Fibroblast of lung (primary cell): ENCODE measurements around the gene LCLAT1. TPM values are rescaled to one million over a fixed set of nuclear protein-coding genes. Genes with fewer than 3 reads are reported as not detected.

Experiments
- DNase-seq, 2 donors: peaks; one replicate each; pipeline versions ENCODE4 v3.0.0 to v3.0.0-alpha.2; 2010; ENCODE audit warnings: low read depth in 2 of 2
- H2AFZ ChIP-seq: 2 replicates; pipeline ENCODE4 v1.5.1; 2012; ENCODE audit warnings: low read length, control low read depth, inconsistent platforms
- H3K27ac ChIP-seq: 2 replicates; pipeline ENCODE4 v1.5.1; 2011; ENCODE audit warnings: low read length, control low read depth; ENCODE audit not compliant: insufficient read depth
- H3K27me3 ChIP-seq: 2 replicates; pipeline ENCODE4 v1.5.1; 2011; ENCODE audit warnings: mild to moderate bottlenecking, low read length; ENCODE audit not compliant: control insufficient read depth, insufficient read depth
- H3K36me3 ChIP-seq: 2 replicates; pipeline ENCODE4 v1.5.1; 2011; ENCODE audit warnings: low read length; ENCODE audit not compliant: control insufficient read depth, insufficient read depth
- H3K4me1 ChIP-seq: 2 replicates; pipeline ENCODE4 v1.5.1; 2011; ENCODE audit warnings: low read length; ENCODE audit not compliant: control insufficient read depth, insufficient read depth; ENCODE audit errors: extremely low read depth
- H3K4me2 ChIP-seq: 2 replicates; pipeline ENCODE4 v1.5.1; 2011; ENCODE audit warnings: low read length, control low read depth; ENCODE audit not compliant: insufficient read depth; ENCODE audit errors: extremely low read depth
- H3K4me3 ChIP-seq, 4 experiments: fragments of 200-600 bp in 1 of 4; sonication (generic) in 1 of 4; replicated peaks in 1 of 4; 2 replicates each; pipeline ENCODE4 v1.5.1; 2011 to 2016; ENCODE audit warnings: low read length in 4 of 4, low read depth in 3 of 4, mild to moderate bottlenecking in 3 of 4, control low read depth in 2 of 4, inconsistent platforms in 1 of 4, mixed read lengths in 1 of 4; ENCODE audit not compliant: insufficient read depth in 1 of 4; ENCODE audit errors: control extremely low read depth in 1 of 4
- H3K79me2 ChIP-seq: 2 replicates; pipeline ENCODE4 v1.5.1; 2012; ENCODE audit warnings: mild to moderate bottlenecking, low read length, inconsistent platforms; ENCODE audit not compliant: control insufficient read depth, insufficient read depth
- H3K9ac ChIP-seq: 2 replicates; pipeline ENCODE4 v1.5.1; 2011; ENCODE audit warnings: mild to moderate bottlenecking, low read length, control low read depth; ENCODE audit not compliant: insufficient read depth
- H3K9me3 ChIP-seq: 2 replicates; pipeline ENCODE4 v1.5.1; 2012; ENCODE audit warnings: low read depth, low read length; ENCODE audit not compliant: control insufficient read depth, insufficient read depth
- H4K20me1 ChIP-seq: 2 replicates; pipeline ENCODE4 v1.5.1; 2011; ENCODE audit warnings: low read length; ENCODE audit not compliant: control insufficient read depth, insufficient read depth; ENCODE audit errors: extremely low read depth
- EZH2 ChIP-seq: IDR thresholded peaks from 2 replicates; pipeline ENCODE4 v1.5.1; 2012; ENCODE audit warnings: low read length, control low read depth, mild to moderate bottlenecking; ENCODE audit errors: missing control alignments
- polyA plus RNA-seq, 2 donors: library from polyadenylated mRNA; depleted of rRNA in 1 of 2; stranded (reverse) in 1 of 2; unstranded in 1 of 2; fragments of >200 nt; gene quantifications; 2 replicates each; pipeline ENCODE4 v1.2.1, GENCODE V29; 2011 to 2012; ENCODE audit warnings: missing spikeins in 1 of 2
- total RNA-seq: library from RNA; depleted of rRNA; stranded (reverse); fragments of >200 nt; gene quantifications from 2 replicates; pipeline ENCODE4 v1.2.1, GENCODE V29; 2014
- TF ChIP-seq, protein P1 (sequence below), 2 donors: IDR thresholded peaks in 1 of 2; conservative IDR thresholded peaks in 1 of 2; 1 replicate in 1 of 2; 2 replicates in 1 of 2; pipeline ENCODE4 v1.5.1; 2011 to 2012; ENCODE audit warnings: low read length in 2 of 2, control low read depth in 1 of 2, inconsistent platforms in 1 of 2, low read depth in 1 of 2, mild to moderate bottlenecking in 1 of 2

LCLAT1 gene
- total and polyA plus RNA-seq, 2 donors (not counting 1 experiment from before 2014, with no cell fraction given): 43.3 to 45.9 TPM

DNA sequence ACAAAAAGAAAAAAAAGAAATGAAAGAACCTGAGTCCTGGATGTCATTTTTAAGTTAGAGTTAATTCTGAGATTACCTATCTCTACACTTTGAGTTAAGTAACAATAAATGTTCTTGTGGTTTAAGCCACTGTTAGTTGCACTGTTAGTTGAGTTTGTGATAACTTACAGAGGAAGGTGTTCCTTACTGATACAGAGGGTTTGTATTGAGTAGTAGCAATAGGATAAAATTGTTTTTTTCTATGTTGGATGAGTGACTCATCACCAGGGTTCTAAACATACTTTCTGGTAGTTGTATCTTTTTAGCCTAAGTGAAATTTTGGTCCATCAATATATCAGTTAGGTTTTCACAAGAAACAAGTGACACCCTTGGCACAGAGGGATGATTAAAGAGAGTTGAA is 4.0 kb upstream of the LCLAT1 start:
- Histone ChIP-seq H3K9ac (no peak overlapping the region), H3K27ac (no peak overlapping the region), H3K4me3 (no peak overlapping the region), H3K4me1 (peaks cover 5% of the 10 kb centered on the region), H3K27me3 (no peaks in the 10 kb centered on the region), H3K4me2 (no peak overlapping the region), H4K20me1 (no peaks in the 10 kb centered on the region), H2AFZ (no peak overlapping the region), H3K79me2 (peaks cover 11% of the 10 kb centered on the region), H3K36me3 (no peaks in the 10 kb centered on the region), H3K9me3 (no peaks in the 10 kb centered on the region)
- DNase-seq: no peak
- TF ChIP-seq, protein P1, sequence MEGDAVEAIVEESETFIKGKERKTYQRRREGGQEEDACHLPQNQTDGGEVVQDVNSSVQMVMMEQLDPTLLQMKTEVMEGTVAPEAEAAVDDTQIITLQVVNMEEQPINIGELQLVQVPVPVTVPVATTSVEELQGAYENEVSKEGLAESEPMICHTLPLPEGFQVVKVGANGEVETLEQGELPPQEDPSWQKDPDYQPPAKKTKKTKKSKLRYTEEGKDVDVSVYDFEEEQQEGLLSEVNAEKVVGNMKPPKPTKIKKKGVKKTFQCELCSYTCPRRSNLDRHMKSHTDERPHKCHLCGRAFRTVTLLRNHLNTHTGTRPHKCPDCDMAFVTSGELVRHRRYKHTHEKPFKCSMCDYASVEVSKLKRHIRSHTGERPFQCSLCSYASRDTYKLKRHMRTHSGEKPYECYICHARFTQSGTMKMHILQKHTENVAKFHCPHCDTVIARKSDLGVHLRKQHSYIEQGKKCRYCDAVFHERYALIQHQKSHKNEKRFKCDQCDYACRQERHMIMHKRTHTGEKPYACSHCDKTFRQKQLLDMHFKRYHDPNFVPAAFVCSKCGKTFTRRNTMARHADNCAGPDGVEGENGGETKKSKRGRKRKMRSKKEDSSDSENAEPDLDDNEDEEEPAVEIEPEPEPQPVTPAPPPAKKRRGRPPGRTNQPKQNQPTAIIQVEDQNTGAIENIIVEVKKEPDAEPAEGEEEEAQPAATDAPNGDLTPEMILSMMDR (conservative IDR thresholded peaks at IDR 0.05 in 1 of 2, IDR thresholded peaks at IDR 0.05 in 1 of 2; ENCODE audit: low read depth in 1 of 2, low read length in 2 of 2): no peak
- TF ChIP-seq EZH2: no peak

DNA sequence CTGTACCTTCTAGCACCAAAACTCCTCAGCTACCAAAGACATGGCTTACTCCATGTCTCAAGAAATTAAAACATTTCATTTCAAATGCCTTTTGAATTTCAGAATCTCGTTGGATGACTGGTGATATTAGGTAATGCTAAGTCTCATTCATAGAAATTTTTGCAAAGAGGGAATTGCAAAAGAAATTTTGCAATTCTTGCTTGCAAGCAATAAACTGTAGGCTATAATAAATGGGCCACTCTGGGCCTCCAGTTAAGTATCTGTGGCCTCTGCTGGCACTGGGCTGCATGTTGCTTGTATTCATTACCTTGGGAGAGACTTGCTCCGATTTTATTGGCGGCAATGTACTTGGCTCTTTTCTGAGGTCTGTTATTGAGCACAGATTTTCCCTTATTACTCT is 2.8 kb upstream of the LCLAT1 start:
- no peak overlapping the region for H3K9ac ChIP-seq
- H3K36me3 ChIP-seq: no peaks in the 10 kb centered on the region
- H4K20me1 ChIP-seq: no peaks in the 10 kb centered on the region
- H3K27ac ChIP-seq: no peak overlapping the region
- H3K27me3 ChIP-seq: no peaks in the 10 kb centered on the region
- TF ChIP-seq EZH2: no peak
- TF ChIP-seq, protein P1 (conservative IDR thresholded peaks at IDR 0.05 in 1 of 2, IDR thresholded peaks at IDR 0.05 in 1 of 2; ENCODE audit: low read depth in 1 of 2, low read length in 2 of 2): no peak
- no peaks in the 10 kb centered on the region for H3K9me3 ChIP-seq
- peaks cover 5% of the 10 kb centered on the region for H3K4me1 ChIP-seq
- peak in 1 of 2 donors; percentile 44 for DNase-seq
- peaks cover 18% of the 10 kb centered on the region for H3K79me2 ChIP-seq
- no peak overlapping the region for H3K4me2 ChIP-seq
- H2AFZ ChIP-seq: no peak overlapping the region
- H3K4me3 ChIP-seq: no peak overlapping the region

DNA sequence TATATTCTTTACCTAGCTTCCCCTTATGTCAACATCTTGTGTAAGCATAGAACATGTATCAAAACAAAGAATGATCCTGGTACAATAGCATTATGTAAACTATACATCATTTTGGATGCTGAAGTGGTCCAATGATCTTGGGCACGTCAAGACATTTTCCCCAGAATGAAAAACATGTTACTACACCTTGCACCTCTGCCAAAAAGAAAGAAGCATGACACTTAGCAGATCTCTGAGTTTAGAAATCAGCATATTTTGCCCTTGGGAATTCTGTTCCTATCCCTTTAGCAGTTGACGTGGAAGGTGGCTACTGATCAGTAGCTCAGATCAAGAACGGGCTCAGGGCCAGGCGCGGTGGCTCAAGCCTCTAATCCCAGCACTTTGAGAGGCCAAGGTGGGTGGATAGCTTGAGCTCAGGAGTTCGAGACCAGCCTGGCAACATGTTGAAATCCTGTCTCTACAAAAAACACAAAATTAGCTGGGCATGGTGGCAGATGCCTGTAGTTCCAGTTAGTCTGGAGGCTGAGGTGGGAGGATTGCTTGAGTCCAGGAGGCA is 1.7 kb upstream of the LCLAT1 start:
- Histone ChIP-seq H4K20me1 (no peaks in the 10 kb centered on the region), H2AFZ (no peak overlapping the region), H3K4me3 (no peak overlapping the region), H3K27ac (no peak overlapping the region), H3K79me2 (peaks cover 22% of the 10 kb centered on the region), H3K4me2 (no peak overlapping the region), H3K36me3 (no peaks in the 10 kb centered on the region), H3K4me1 (peaks cover 5% of the 10 kb centered on the region), H3K9me3 (no peaks in the 10 kb centered on the region), H3K27me3 (no peaks in the 10 kb centered on the region), H3K9ac (no peak overlapping the region)
- TF ChIP-seq EZH2: no peak
- TF ChIP-seq, protein P1 (conservative IDR thresholded peaks at IDR 0.05 in 1 of 2, IDR thresholded peaks at IDR 0.05 in 1 of 2; ENCODE audit: low read depth in 1 of 2, low read length in 2 of 2): no peak
- no peak for DNase-seq
